ENCODE measurements around the gene DENND11.

- TF ChIP-seq, protein P1, sequence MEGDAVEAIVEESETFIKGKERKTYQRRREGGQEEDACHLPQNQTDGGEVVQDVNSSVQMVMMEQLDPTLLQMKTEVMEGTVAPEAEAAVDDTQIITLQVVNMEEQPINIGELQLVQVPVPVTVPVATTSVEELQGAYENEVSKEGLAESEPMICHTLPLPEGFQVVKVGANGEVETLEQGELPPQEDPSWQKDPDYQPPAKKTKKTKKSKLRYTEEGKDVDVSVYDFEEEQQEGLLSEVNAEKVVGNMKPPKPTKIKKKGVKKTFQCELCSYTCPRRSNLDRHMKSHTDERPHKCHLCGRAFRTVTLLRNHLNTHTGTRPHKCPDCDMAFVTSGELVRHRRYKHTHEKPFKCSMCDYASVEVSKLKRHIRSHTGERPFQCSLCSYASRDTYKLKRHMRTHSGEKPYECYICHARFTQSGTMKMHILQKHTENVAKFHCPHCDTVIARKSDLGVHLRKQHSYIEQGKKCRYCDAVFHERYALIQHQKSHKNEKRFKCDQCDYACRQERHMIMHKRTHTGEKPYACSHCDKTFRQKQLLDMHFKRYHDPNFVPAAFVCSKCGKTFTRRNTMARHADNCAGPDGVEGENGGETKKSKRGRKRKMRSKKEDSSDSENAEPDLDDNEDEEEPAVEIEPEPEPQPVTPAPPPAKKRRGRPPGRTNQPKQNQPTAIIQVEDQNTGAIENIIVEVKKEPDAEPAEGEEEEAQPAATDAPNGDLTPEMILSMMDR (IDR thresholded peaks at IDR 0.05; ENCODE audit: low read length): no peak
- TF ChIP-seq EZH2 (optimal IDR thresholded peaks at IDR 0.05; ENCODE audit: low read depth, low read length): no peak
- TF ChIP-seq EZH2phosphoT487 (IDR thresholded peaks at IDR 0.05; ENCODE audit: low read length): no peak
Measured at GRCh38 chr7:141701489-141702046, 398 bp downstream of the DENND11 start.

All from MM.1S (cell line).